ENCODE results near the gene SQSTM1. TPM values are rescaled to one million over a fixed set of nuclear protein-coding genes. Genes with fewer than 3 reads are reported as not detected.

The SQSTM1 gene
- total RNA-seq, 1 donor from 2014 or later, result 437 TPM

Small RNA genes within 50 kb of the gene (microRNA-seq; reads per million reads assigned to microRNA genes)
- gene MIR1229, result not detected

Other genes starting within 250 kb of the SQSTM1 start
- gene HNRNPH1, start 197.2 kb upstream of the SQSTM1 start, total RNA-seq, result 221 TPM
- not detected for gene CBY3, start 139.9 kb upstream of the SQSTM1 start, total RNA-seq
- 471 TPM for gene CANX, start 121.9 kb upstream of the SQSTM1 start, total RNA-seq
- gene MAML1, start 88.1 kb upstream of the SQSTM1 start, total RNA-seq, result 10.4 TPM
- gene LTC4S, start 26.9 kb upstream of the SQSTM1 start, total RNA-seq, result 7.6 TPM
- 93.3 TPM for gene MGAT4B, start 14.0 kb upstream of the SQSTM1 start, total RNA-seq
- gene MRNIP, start 37.9 kb downstream of the SQSTM1 start, total RNA-seq, result 12.1 TPM
- 29.6 TPM for gene TBC1D9B, start 87.0 kb downstream of the SQSTM1 start, total RNA-seq

All from Right ventricle myocardium superior (tissue), 1 donor.